NCI-H2196 (cell line): Measurements from ENCODE around the gene ATG3.
"Not testable (repeated sequence)": the region's sequence is repeated elsewhere in the genome, so short reads cannot be mapped to it uniquely, and the experiment has no call there.

ENCODE experiments used
- DNase-seq: peaks from one replicate; lab custom pipeline; 2025; ENCODE audit not compliant: unreplicated experiment; lab: John Stamatoyannopoulos, UW

The ATG3 gene

GRCh38 chr3:112561734-112562529 is at the start of gene ATG3, which contains the start of gene SLC35A5:
TSS of gene ATG3 (minus strand) at chr3:112561962. CDS start at chr3:112561528, 434 bp downstream.
TSS of gene SLC35A5 (plus strand) at chr3:112562045. CDS start at chr3:112563404, 1,359 bp downstream.
- DNase-seq: peak; percentile 99

DNA sequence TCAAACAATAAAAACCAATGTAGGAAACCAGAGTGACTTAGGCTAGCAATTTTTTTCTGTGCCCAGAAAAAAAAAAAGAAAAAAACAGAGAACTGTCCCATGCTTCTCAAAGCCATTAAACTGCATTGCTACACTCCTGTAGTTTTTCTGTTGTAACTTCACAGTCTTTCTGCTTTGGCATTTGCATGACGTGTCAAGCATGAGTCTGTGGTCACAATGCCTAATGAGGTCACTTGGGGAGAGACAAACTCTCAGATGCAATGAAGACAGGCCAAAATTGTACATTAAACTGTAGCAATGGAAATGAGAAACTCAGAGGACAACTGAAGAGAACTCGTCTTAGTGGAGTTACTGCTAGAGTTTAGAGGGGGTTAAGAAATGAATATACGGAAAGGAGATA is 48.4 kb upstream of the ATG3 start:
- DNase-seq: no peak

- no peak for DNase-seq
These were observed 46.1 kb upstream of the ATG3 start for GRCh38 chr3:112607863-112608262.

DNA sequence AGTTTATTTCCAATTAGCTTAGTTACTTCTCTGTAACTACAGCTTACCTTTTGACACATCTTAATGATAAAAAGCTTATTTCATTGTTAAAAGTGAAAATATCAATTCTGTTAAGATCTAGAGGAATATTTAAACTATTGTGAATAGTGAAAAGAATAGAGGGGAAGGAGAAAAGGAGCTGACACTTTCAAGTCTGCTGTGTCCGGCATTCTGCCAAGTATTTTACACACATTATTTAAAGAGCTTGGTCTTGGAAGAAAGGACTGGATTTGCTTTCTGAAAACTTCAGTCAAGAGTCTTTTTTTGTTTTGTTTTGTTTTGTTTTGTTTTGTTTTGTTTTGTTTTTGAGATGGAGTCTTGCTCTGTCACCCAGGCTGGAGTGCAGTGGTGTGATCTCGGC is 44.3 kb upstream of the ATG3 start:
- DNase-seq: no peak

DNA sequence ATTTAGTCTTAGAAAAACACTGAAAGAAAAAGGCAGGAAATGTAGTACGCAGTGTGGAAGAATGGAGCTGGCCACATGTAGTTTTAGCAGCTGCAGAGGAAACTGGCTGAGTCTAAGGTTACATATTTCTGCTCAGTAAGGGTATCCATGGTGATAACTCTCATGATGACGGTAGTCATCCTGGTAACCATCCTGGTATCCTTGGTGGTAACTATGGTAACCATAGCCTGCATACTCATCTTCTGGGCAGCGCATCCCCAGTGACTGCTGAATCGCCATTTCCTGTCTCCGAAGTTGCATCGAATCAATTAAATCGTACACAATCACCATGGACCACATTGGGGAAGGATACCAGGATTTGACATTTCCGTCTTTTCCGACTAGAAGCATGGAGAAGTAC is 43.5 kb upstream of the ATG3 start:
- peak; percentile 81 for DNase-seq

GRCh38 chr3:112604536-112604935 is 42.8 kb upstream of the ATG3 start:
- DNase-seq: no peak

GRCh38 chr3:112602217-112602838 is 40.6 kb upstream of the ATG3 start:
- DNase-seq: no peak

GRCh38 chr3:112598731-112599130 is 37.0 kb upstream of the ATG3 start:
- no peak for DNase-seq

DNA sequence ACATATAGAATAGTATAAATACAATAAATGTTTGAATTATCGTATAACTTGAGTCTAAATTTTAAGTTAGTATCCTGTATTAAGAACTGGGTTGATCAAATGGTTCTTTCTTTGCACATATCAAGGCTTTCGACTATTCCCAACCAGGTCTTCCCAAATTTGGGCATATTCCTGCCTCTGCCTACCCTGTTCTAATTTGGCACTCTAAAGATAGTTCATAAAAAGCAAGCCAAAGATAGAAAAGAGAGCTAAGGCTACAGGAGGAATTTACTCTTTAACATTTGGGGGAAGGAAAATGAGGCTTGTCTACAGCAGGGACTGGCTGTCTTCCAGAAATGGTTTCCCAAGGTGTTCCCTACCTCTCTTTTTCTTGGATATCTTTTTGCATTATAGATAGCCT is 36.2 kb upstream of the ATG3 start:
- DNase-seq: no peak

DNA sequence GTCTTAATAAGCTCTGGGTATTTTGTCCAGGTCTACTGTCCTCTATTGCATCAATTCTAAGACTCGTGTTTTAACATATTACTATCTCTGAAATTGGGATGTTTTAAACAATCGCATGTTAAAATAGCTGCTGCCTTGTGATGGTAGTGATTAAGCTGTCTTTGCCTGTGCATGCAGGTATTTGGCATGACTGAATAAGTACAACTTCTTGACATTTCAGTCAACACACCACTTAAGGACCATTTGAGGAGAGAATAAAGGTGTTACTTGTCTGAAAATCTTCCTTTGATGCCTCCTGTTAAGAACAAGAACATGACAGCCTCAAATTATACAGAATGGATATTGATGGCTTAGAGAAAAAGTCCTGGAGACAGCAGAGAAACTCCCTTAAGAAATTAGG is 33.1 kb upstream of the ATG3 start:
- DNase-seq: no peak

GRCh38 chr3:112593258-112593657 is 31.5 kb upstream of the ATG3 start:
- DNase-seq: no peak

DNA sequence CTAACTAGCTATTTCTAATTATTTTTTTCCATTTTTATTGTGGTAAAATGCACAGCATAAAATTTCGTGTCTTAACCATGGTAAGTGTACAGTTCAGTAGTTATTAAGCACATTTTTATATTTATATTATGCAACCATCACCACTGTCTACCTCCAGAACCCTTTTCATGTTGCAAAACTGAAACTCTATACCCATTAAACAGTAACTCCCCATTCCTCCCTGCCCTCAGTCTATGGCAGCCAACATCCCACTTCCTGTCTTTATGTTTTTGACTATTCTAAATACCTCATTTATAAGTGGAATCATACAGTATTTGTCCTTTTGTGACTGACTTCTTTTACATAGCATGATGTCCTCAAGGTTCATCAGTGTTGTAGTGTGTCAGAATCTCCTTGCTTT is 25.6 kb upstream of the ATG3 start:
- DNase-seq: no peak

DNA sequence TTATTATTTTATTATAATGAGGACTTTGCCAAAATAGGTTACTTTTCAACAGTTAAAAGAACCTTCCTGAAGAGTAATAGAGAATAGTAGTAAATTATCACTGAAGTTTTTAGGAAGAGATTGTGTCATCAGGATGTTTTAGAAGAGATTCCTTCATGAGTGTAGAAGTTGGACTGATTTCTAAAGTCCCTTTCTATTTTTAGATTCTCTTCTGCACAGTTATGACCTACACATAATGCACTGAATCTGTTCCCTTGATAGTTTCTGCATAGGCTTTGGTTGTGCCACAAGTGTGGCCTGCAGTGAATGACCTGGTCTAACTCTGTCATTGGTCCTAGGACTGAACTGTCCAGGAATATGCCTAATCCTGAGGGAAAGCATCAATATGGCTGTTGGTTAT is 24.0 kb upstream of the ATG3 start:
- DNase-seq: no peak

- no peak for DNase-seq
These were observed 21.3 kb upstream of the ATG3 start for GRCh38 chr3:112583105-112583504.

DNA sequence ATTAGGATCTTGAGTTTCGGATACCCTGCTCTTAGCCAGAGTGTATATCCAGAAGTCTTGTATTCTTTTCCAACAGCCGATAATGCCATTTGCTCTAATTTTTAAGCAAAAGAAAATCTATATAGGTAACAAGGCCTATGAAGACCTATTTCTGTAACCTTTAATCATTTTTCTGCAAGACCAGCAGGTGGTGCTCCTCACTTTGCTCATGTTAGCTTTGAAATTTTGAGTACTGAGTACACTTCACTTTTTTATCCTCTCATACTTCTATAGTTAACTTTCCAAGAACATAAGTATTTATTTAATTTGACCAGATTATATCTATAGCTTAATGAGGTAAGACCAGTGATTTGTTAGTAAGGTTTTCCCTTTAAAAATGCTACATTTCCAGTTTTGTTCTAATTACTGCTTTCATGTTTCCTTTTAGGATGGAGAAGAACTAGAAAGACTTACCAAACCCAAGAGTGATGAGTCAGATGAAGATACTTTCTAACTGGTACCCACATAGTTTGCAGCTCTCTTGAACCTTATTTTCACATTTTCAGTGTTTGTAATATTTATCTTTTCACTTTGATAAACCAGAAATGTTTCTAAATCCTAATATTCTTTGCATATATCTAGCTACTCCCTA is 20.6 kb upstream of the ATG3 start:
- DNase-seq: peak; percentile 54

- no peak for DNase-seq
These were observed 17.9 kb upstream of the ATG3 start for GRCh38 chr3:112579697-112580096.

- no peak for DNase-seq
These were observed 17.5 kb upstream of the ATG3 start for GRCh38 chr3:112579232-112579631.

- no peak for DNase-seq
These were observed 10.9 kb upstream of the ATG3 start for GRCh38 chr3:112572701-112573100.

DNA sequence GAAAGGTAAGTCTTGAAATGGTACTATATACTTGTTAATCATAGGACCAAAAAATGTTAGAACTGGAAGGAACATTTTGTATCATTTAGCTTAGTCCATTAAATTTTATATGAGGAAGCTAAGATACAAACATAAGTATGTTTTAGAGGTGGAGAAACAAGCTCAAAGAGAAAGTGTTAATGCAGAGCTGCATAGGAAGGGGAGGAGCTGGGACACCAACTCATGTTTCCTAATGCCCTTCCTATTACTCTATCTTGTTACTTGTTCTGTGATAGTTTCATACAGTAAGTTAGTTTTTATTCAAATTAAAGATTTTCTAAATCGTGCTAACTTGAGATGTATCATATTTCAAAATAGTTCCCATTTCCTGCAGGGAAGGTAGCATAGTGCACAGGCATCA is 7.5 kb upstream of the ATG3 start:
- no peak for DNase-seq

DNA sequence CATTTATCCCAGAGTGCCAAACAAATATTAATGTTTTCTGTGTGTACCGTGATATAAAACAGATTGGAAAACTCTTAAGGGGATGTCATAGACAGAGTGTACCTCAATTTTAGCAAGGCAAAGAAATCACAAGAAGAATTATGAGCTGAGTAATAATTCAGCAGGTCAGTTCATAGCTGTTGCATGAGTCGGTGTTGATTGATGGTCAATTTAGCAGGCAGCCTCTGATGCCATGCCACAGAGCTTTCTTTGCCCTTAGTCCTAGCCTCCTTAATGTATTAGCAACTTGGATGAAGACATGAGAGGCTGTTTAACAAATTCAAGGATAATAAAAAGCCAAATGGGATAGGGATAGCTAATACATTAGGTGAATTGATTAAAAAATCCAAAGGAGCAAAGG is 6.9 kb upstream of the ATG3 start:
- DNase-seq: no peak

- DNase-seq: no peak
These were observed 3.2 kb upstream of the ATG3 start for GRCh38 chr3:112564940-112565305.

GRCh38 chr3:112564247-112564939 is 2.6 kb upstream of the ATG3 start:
- not testable (repeated sequence) for DNase-seq
